ENCODE measurements around the gene NEGR1.

NEGR1 gene

GRCh38 chr1:72177711-72178110, 104.6 kb downstream of the NEGR1 start:
- DNase-seq (ENCODE audit: extremely low read depth, low read depth), result no peak
- no peak for TF ChIP-seq CTCF (IDR thresholded peaks at IDR 0.05; ENCODE audit: low read depth, low read length)

- no peak for TF ChIP-seq CTCF (IDR thresholded peaks at IDR 0.05; ENCODE audit: low read depth, low read length)
- DNase-seq (ENCODE audit: extremely low read depth, low read depth), result no peak
Observed at GRCh38 chr1:72170246-72170645, 112.1 kb downstream of the NEGR1 start.

GRCh38 chr1:72166426-72166825, 115.9 kb downstream of the NEGR1 start:
- no peak for DNase-seq (ENCODE audit: extremely low read depth, low read depth)
- TF ChIP-seq CTCF (IDR thresholded peaks at IDR 0.05; ENCODE audit: low read depth, low read length), result no peak

GRCh38 chr1:72150508-72150907, 131.8 kb downstream of the NEGR1 start:
- no peak for TF ChIP-seq CTCF (IDR thresholded peaks at IDR 0.05; ENCODE audit: low read depth, low read length)
- DNase-seq (ENCODE audit: extremely low read depth, low read depth), result no peak

- no peak for TF ChIP-seq CTCF (IDR thresholded peaks at IDR 0.05; ENCODE audit: low read depth, low read length)
- no peak for DNase-seq (ENCODE audit: extremely low read depth, low read depth)
Observed at GRCh38 chr1:72141875-72142274, 140.5 kb downstream of the NEGR1 start.

- no peak for TF ChIP-seq CTCF (IDR thresholded peaks at IDR 0.05; ENCODE audit: low read depth, low read length)
- DNase-seq (ENCODE audit: extremely low read depth, low read depth), result no peak
Observed at GRCh38 chr1:72140222-72140621, 142.1 kb downstream of the NEGR1 start.

- no peak for DNase-seq (ENCODE audit: extremely low read depth, low read depth)
- no peak for TF ChIP-seq CTCF (IDR thresholded peaks at IDR 0.05; ENCODE audit: low read depth, low read length)
Observed at GRCh38 chr1:72137656-72138055, 144.7 kb downstream of the NEGR1 start.
